Measurements from ENCODE around the gene FOXA1. TPM values are rescaled to one million over a fixed set of nuclear protein-coding genes. Genes with fewer than 3 reads are reported as not detected.

The FOXA1 gene
- total and polyA plus RNA-seq, 7 donors, result 14.4 to 19.4 (median 18.3) TPM; not detected in 4

- 57 to 79% methylated on average over 9 of the region's 9 CpGs for whole genome bisulfite sequencing, 2 donors
- intact Hi-C loops (cut with DNase I), result no loop called here
- peaks cover 0 to 10% (median 9%) of the 10 kb centered on the region in 4 donors for H3K4me1 ChIP-seq
- no peak overlapping the region for H3K27ac ChIP-seq
- H3K36me3 ChIP-seq, result no peaks in the 10 kb centered on the region
- no peaks in the 10 kb centered on the region for H3K9me3 ChIP-seq
- TF ChIP-seq POLR2A (IDR thresholded peaks at IDR 0.05), result no peak
- TF ChIP-seq POLR2AphosphoS5 (IDR thresholded peaks at IDR 0.05), result no peak
- no peak for TF ChIP-seq EP300 (IDR thresholded peaks at IDR 0.05)
- no peak for TF ChIP-seq CTCF (IDR thresholded peaks at IDR 0.05)
- no peak overlapping the region for H3K4me3 ChIP-seq
- peaks cover 9 to 71% (median 30%) of the 10 kb centered on the region in 3 donors for H3K27me3 ChIP-seq
- no peak for DNase-seq
These were observed 15.8 kb downstream of the FOXA1 start for GRCh38 chr14:37579274-37579673.

GRCh38 chr14:37573356-37573755, 21.7 kb downstream of the FOXA1 start:
- intact Hi-C loops (cut with DNase I), result no loop called here

GRCh38 chr14:37571391-37571790, 23.7 kb downstream of the FOXA1 start:
- no peak overlapping the region for H3K4me3 ChIP-seq
- no peak overlapping the region for H3K27ac ChIP-seq
- TF ChIP-seq POLR2AphosphoS5 (IDR thresholded peaks at IDR 0.05), result no peak
- TF ChIP-seq CTCF (IDR thresholded peaks at IDR 0.05), result no peak
- TF ChIP-seq EP300 (IDR thresholded peaks at IDR 0.05), result no peak
- no peak for TF ChIP-seq POLR2A (IDR thresholded peaks at IDR 0.05)
- DNase-seq, result no peak
- intact Hi-C loops (cut with DNase I), result no loop called here
- WGBS, 2 donors, result 89 to 91% methylated on average over 4 of the region's 4 CpGs
- H3K9me3 ChIP-seq, result no peaks in the 10 kb centered on the region
- no peaks in the 10 kb centered on the region for H3K4me1 ChIP-seq
- peaks cover 0 to 26% (median 5%) of the 10 kb centered on the region in 3 donors for H3K27me3 ChIP-seq
- no peaks in the 10 kb centered on the region for H3K36me3 ChIP-seq

More at GRCh38 chr14:37573356-37573755, 21.7 kb downstream of the FOXA1 start:
- DNase-seq, result no peak
- H3K36me3 ChIP-seq, result no peaks in the 10 kb centered on the region
- 77 to 89% methylated on average over 2 of the region's 2 CpGs for WGBS, 2 donors
- no peaks in the 10 kb centered on the region for H3K4me1 ChIP-seq
- peaks cover 0 to 33% (median 14%) of the 10 kb centered on the region in 3 donors for H3K27me3 ChIP-seq
- no peak overlapping the region for H3K27ac ChIP-seq
- no peak for TF ChIP-seq POLR2AphosphoS5 (IDR thresholded peaks at IDR 0.05)
- no peak for TF ChIP-seq POLR2A (IDR thresholded peaks at IDR 0.05)
- no peak for TF ChIP-seq EP300 (IDR thresholded peaks at IDR 0.05)
- TF ChIP-seq CTCF (IDR thresholded peaks at IDR 0.05), result no peak
- H3K4me3 ChIP-seq, result no peak overlapping the region
- H3K9me3 ChIP-seq, result no peaks in the 10 kb centered on the region

GRCh38 chr14:37569729-37570128, 25.3 kb downstream of the FOXA1 start:
- H3K4me1 ChIP-seq, result no peaks in the 10 kb centered on the region
- no peak overlapping the region for H3K27ac ChIP-seq
- intact Hi-C loops (cut with DNase I), result no loop called here
- no peak for TF ChIP-seq CTCF (IDR thresholded peaks at IDR 0.05)
- H3K9me3 ChIP-seq, result no peaks in the 10 kb centered on the region
- H3K4me3 ChIP-seq, result no peak overlapping the region
- H3K36me3 ChIP-seq, result no peaks in the 10 kb centered on the region
- H3K27me3 ChIP-seq, result peaks cover 0 to 13% (median 5%) of the 10 kb centered on the region in 3 donors
- no peak for DNase-seq
- WGBS, 2 donors, result 79 to 96% methylated on average over 7 of the region's 7 CpGs

GRCh38 chr14:37566811-37567371, 28.2 kb downstream of the FOXA1 start:
- DNase-seq, result no peak
- Histone ChIP-seq H3K27me3 (no peaks in the 10 kb centered on the region), H3K4me3 (no peak overlapping the region), H3K9me3 (no peaks in the 10 kb centered on the region), H3K36me3 (no peaks in the 10 kb centered on the region), H3K4me1 (no peaks in the 10 kb centered on the region), H3K27ac (no peak overlapping the region)
- 11 to 45% methylated on average over 3 of the region's 3 CpGs for WGBS, 2 donors
- intact Hi-C loops (cut with DNase I), result no loop called here
- TF ChIP-seq POLR2A (IDR thresholded peaks at IDR 0.05), result no peak
- no peak for TF ChIP-seq CTCF (IDR thresholded peaks at IDR 0.05)
- TF ChIP-seq POLR2AphosphoS5 (IDR thresholded peaks at IDR 0.05), result no peak
- no peak for TF ChIP-seq EP300 (IDR thresholded peaks at IDR 0.05)

Data from sigmoid colon (tissue), 7 donors.